Heart right ventricle (tissue), 16 donors: ENCODE measurements around the gene MAPK10. TPM values are rescaled to one million over a fixed set of nuclear protein-coding genes. Genes with fewer than 3 reads are reported as not detected.
A peak's percentile ranks its signal among the peaks of the same experiment; 100 is the strongest.

Experiments
- ATAC-seq, 8 donors: fragments of 200-7000 bp; cut with Tn5 transposase; one replicate each; pipeline ENCODE4 v1.9.1; 2020; ENCODE audit warnings: mild to moderate bottlenecking in 8 of 8, moderate library complexity in 8 of 8, moderate number of reproducible peaks in 1 of 8
- DNase-seq, 2 donors: peaks; one replicate each; pipeline ENCODE4 v3.0.0-alpha.2; 2020
- H3K27ac ChIP-seq, 10 donors: fragments of 200-600 bp; sonication (generic) in 2 of 10; one replicate each; pipeline versions ENCODE4 v1.5.0 to v1.8.0; 2020 to 2022; ENCODE audit warnings: mild to moderate bottlenecking in 3 of 10
- H3K27me3 ChIP-seq, 7 donors: fragments of 200-600 bp; one replicate each; pipeline ENCODE4 v1.8.0; 2021 to 2022; ENCODE audit warnings: mild to moderate bottlenecking in 2 of 7
- H3K36me3 ChIP-seq, 9 donors: fragments of 200-600 bp; sonication (generic) in 1 of 9; one replicate each; pipeline versions ENCODE4 v1.5.0 to v1.8.0; 2020 to 2022; ENCODE audit warnings: mild to moderate bottlenecking in 2 of 9
- H3K4me1 ChIP-seq, 9 donors: fragments of 200-600 bp; sonication (generic) in 1 of 9; one replicate each; pipeline versions ENCODE4 v1.5.0 to v1.8.0; 2020 to 2022; ENCODE audit warnings: mild to moderate bottlenecking in 4 of 9
- H3K4me3 ChIP-seq, 10 donors: fragments of 200-600 bp; sonication (generic) in 2 of 10; one replicate each; pipeline versions ENCODE4 v1.5.0 to v1.8.0; 2020 to 2022; ENCODE audit warnings: mild to moderate bottlenecking in 7 of 10, moderate library complexity in 2 of 10
- H3K9me3 ChIP-seq, 11 donors: fragments of 200-600 bp in 10 of 11; sonication (generic) in 2 of 11; one replicate each; pipeline versions ENCODE4 v1.5.0 to v1.8.0; 2013 to 2022; ENCODE audit warnings: mild to moderate bottlenecking in 2 of 11, control low read depth in 1 of 11, moderate library complexity in 1 of 11
- CTCF ChIP-seq, 9 donors: fragments of 200-600 bp; sonication (generic) in 2 of 9; IDR thresholded peaks; one replicate each; pipeline versions ENCODE4 v1.5.0 to v1.8.0; 2021 to 2022; ENCODE audit warnings: antibody characterized with exemption in 9 of 9, mild to moderate bottlenecking in 5 of 9, moderate library complexity in 1 of 9
- WGBS, 2 donors: extraction: QIAGEN DNeasy Blood & Tissue Kit; methylation state at CpG; one replicate each; pipeline ENCODE4 v1.1.7; 2013; ENCODE audit warnings: inconsistent platforms in 1 of 2; 5-methylcytosine and 5-hydroxymethylcytosine counted together
- intact Hi-C, 10 donors: fragments of 100-400 bp; cut with DNase I; formaldehyde crosslinking; loops; one replicate each; pipeline versions ENCODE4 v1.11.1 to v1.14.2; 2022
- polyA plus RNA-seq, 2 donors: library from polyadenylated mRNA; stranded (reverse); fragments of 200-250 nt; gene quantifications; one replicate each; pipeline ENCODE4 v1.2.3, GENCODE V29; 2013
- total RNA-seq, 10 donors: library from RNA; stranded (reverse); fragmentation: NEBNext Ultra II Directional in 3 of 10; extraction: Animal tissue kit (Norgen Biotek cat#: 25700) in 3 of 10; gene quantifications; one replicate each; pipeline versions ENCODE4 v1.2.1 to v1.2.4, GENCODE V29; 2021 to 2023
- donor health status: Arrhythmogenic right ventricular cardiomyopathy.
- donor health status: ischemic (EF 13 %, LVEDD 7.1; RV severe dilation, severe dysfunction).
- donor health status: healthy with polysubstance abuse.
- donor health status: DM: no; HTN: yes; CAD: no.
- donor health status: DM: no; HTN: no; CAD: no.
- donor health status: ischemic (EF 25% LVEDD 6.9; RV normal size, moderate dysfunction).
- donor health status: ischemic (EF 25% LVEDD 5.7; RV mildly dilated, moderate dysfunction).
- donor health status: healthy.
- donor health status: DM: yes; HTN: yes; CAD: no.
- donor health status: Ischemic cardiomyopathy.
- donor health status: ischemic (EF 35%, LVEDD 5.7; RV mildly dilated, moderate dysfunction).
- donor health status: nonischemic (EF 11% LVEDD 7.7; RV severe dilation, severe dysfunction).
- donor health status: DM: yes; HTN: yes; CAD: no.
- donor health status: PGD.
- donor health status: ischemic (EF 29% LVEDD 5.4; RV normal size, mild dysfunction).
- donor health status: nonischemic (EF 23%, LVEDD 6.1; RV moderate dilation, normal function).

Gene MAPK10
- total and polyA plus RNA-seq, 12 donors, result 0.94 to 5.9 (median 2.6) TPM

- no peak for ATAC-seq
- intact Hi-C loops, result loop anchor here in 9 of 10 donors (5.0 to 10.0 kb wide), 11 partner anchors 70 to 970 kb away; no protein-coding TSS in a partner anchor
- Histone ChIP-seq H3K4me3 (no peak overlapping the region), H3K27me3 (no peaks in the 10 kb centered on the region), H3K27ac (no peak overlapping the region), H3K4me1 (peaks cover 0 to 7% (median 0%) of the 10 kb centered on the region in 9 donors), H3K9me3 (peaks cover 0 to 9% (median 0%) of the 10 kb centered on the region in 11 donors), H3K36me3 (no peaks in the 10 kb centered on the region)
- no peak for DNase-seq
- WGBS, 2 donors, result 66 to 67% methylated on average over 3 of the region's 3 CpGs
- TF ChIP-seq CTCF (IDR thresholded peaks at IDR 0.05), result no peak
These were observed 315.3 kb downstream of the MAPK10 start for GRCh38 chr4:86044593-86044985.

DNA sequence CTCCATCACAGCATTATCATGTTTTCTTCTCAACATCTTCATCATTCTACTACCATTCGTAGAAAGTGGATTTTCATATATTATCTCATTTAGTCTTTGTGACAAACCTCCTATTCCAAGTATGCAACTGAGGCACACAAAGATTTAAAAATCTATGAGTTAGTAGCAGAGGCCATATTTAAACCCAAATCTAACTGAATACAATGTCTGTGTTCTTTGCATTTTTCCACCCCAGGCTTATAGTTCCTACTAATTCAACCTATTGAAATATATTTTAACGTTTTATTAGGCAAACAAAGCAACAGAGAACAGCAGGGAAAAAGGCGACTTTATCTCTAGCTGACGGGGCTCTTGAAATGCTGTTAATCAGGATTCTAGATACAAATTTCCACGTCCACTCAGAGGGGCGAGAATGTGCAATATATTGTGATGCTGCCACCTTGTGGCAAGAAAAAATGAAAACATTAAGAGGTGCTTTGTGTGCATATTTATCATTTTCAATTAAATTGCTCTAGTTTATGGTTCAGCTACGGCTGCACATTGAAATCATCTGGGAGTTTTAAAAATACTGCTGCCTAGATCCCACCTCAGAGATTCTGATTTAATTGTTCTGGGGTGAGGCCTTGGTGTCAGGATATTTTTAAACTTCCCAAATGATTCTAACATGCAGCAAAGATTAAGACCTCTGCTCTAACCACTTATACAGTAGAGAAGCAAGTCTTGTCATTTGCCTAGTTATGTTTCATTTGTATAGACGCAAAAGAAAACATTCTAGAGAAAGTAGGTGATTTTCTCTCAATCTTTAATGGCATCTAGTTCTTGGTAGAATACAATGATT is 315.9 kb downstream of the MAPK10 start:
- Histone ChIP-seq H3K4me3 (no peak overlapping the region), H3K27ac (no peak overlapping the region), H3K4me1 (peaks cover 0 to 7% (median 0%) of the 10 kb centered on the region in 9 donors), H3K36me3 (no peaks in the 10 kb centered on the region), H3K9me3 (peaks cover 0 to 9% (median 0%) of the 10 kb centered on the region in 11 donors), H3K27me3 (no peaks in the 10 kb centered on the region)
- ATAC-seq (peak in 5 of 8 donors; percentile 53 to 79 (median 55)), DNase-seq (peak in 1 of 2 donors; percentile 46)
- peak; percentile 55 to 83 (median 70) for TF ChIP-seq CTCF (IDR thresholded peaks at IDR 0.05)
- 17 to 18% methylated on average over 8 of the region's 8 CpGs for WGBS, 2 donors
- intact Hi-C loops, result loop anchor here in 9 of 10 donors (2.0 to 10.0 kb wide), 13 partner anchors 69 to 969 kb away; no protein-coding TSS in a partner anchor

- no peak for TF ChIP-seq CTCF (IDR thresholded peaks at IDR 0.05)
- Histone ChIP-seq H3K36me3 (no peaks in the 10 kb centered on the region), H3K9me3 (peaks cover 0 to 9% (median 0%) of the 10 kb centered on the region in 11 donors), H3K27ac (no peak overlapping the region), H3K4me3 (no peak overlapping the region), H3K27me3 (no peaks in the 10 kb centered on the region), H3K4me1 (peaks cover 0 to 28% (median 13%) of the 10 kb centered on the region in 9 donors)
- 43 to 51% methylated on average over 1 of the region's 1 CpG for WGBS, 2 donors
- intact Hi-C loops, result loop anchor here in 1 of 10 donors (10.0 kb wide), 1 partner anchor 63 kb away; no protein-coding TSS in a partner anchor
- DNase-seq (no peak), ATAC-seq (peak in 1 of 8 donors; percentile 32)
These were observed 321.8 kb downstream of the MAPK10 start for GRCh38 chr4:86038037-86038436.

- WGBS, 2 donors, result 58 to 62% methylated on average over 4 of the region's 4 CpGs
- H3K27ac ChIP-seq, result no peak overlapping the region
These were observed 323.1 kb downstream of the MAPK10 start for GRCh38 chr4:86036736-86037135.

More at GRCh38 chr4:86036736-86037135, 323.1 kb downstream of the MAPK10 start:
- Histone ChIP-seq H3K4me1 (peaks cover 0 to 36% (median 20%) of the 10 kb centered on the region in 9 donors), H3K9me3 (peaks cover 0 to 5% (median 0%) of the 10 kb centered on the region in 11 donors), H3K36me3 (no peaks in the 10 kb centered on the region), H3K27me3 (no peaks in the 10 kb centered on the region), H3K4me3 (no peak overlapping the region)
- DNase-seq (no peak), ATAC-seq (no peak)
- no peak for TF ChIP-seq CTCF (IDR thresholded peaks at IDR 0.05)
- intact Hi-C loops, result loop anchor here in 1 of 10 donors (10.0 kb wide), 1 partner anchor 62 kb away; no protein-coding TSS in a partner anchor
